Loucy (cell line): ENCODE measurements around the gene TOMT.
"Not testable (repeated sequence)": the region's sequence is repeated elsewhere in the genome, so short reads cannot be mapped to it uniquely, and the experiment has no call there.

ENCODE experiments used
- H2AFZ ChIP-seq: fragments of 200-600 bp; sonication (generic); 2 replicates; pipeline ENCODE4 v1.6.0; 2016; ENCODE audit warnings: antibody characterized with exemption, mild to moderate bottlenecking, low read length, moderate library complexity
- H3F3A ChIP-seq: fragments of 200-600 bp; 2 replicates; pipeline ENCODE4 v1.6.0; 2016; ENCODE audit warnings: antibody characterized with exemption, low read depth, mild to moderate bottlenecking
- H3K27me3 ChIP-seq: fragments of 200-600 bp; sonication (generic); 2 replicates; pipeline ENCODE4 v1.6.1; 2014; ENCODE audit warnings: low read length, mild to moderate bottlenecking; ENCODE audit not compliant: insufficient read depth, poor library complexity, severe bottlenecking
- H3K36me3 ChIP-seq: fragments of 200-600 bp; sonication (generic); 2 replicates; pipeline ENCODE4 v1.6.1; 2016; ENCODE audit warnings: low read length; ENCODE audit not compliant: insufficient read depth
- H3K4me1 ChIP-seq: fragments of 200-600 bp; sonication (generic); 2 replicates; pipeline ENCODE4 v1.5.1; 2014; ENCODE audit warnings: low read length, mild to moderate bottlenecking; ENCODE audit not compliant: insufficient read depth, poor library complexity, severe bottlenecking
- H3K4me2 ChIP-seq: fragments of 200-600 bp; sonication (generic); 2 replicates; pipeline ENCODE4 v1.6.0; 2014; ENCODE audit warnings: antibody characterized with exemption, low read length, low read depth, mild to moderate bottlenecking; ENCODE audit not compliant: poor library complexity, severe bottlenecking
- H3K4me3 ChIP-seq: fragments of 200-600 bp; sonication (generic); 2 replicates; pipeline ENCODE4 v1.5.1; 2014; ENCODE audit warnings: low read length, mild to moderate bottlenecking, mixed read lengths; ENCODE audit not compliant: poor library complexity, severe bottlenecking
- H3K79me2 ChIP-seq: fragments of 200-600 bp; sonication (generic); 2 replicates; pipeline ENCODE4 v1.6.1; 2014; ENCODE audit warnings: low read length; ENCODE audit not compliant: insufficient read depth
- H3K9ac ChIP-seq: fragments of 200-600 bp; sonication (generic); 2 replicates; pipeline ENCODE4 v1.6.0; 2014; ENCODE audit warnings: mild to moderate bottlenecking, low read depth, low read length, moderate library complexity; ENCODE audit not compliant: poor library complexity, severe bottlenecking
- H3K9me2 ChIP-seq: fragments of 200-600 bp; sonication (generic); replicated peaks from 2 replicates; pipeline ENCODE4 v1.6.1; 2016; ENCODE audit warnings: low read depth, low read length, mixed read lengths
- H3K9me3 ChIP-seq: fragments of 200-600 bp; sonication (generic); 2 replicates; pipeline ENCODE4 v1.6.1; 2014; ENCODE audit warnings: mild to moderate bottlenecking, antibody characterized with exemption, low read length, low read depth; ENCODE audit not compliant: insufficient read depth
- H4K20me1 ChIP-seq: fragments of 200-600 bp; sonication (generic); 2 replicates; pipeline ENCODE4 v1.6.0; 2014; ENCODE audit warnings: antibody characterized with exemption, low read length, mild to moderate bottlenecking; ENCODE audit not compliant: insufficient read depth, poor library complexity, severe bottlenecking
- EZH2phosphoT487 ChIP-seq: fragments of 200-600 bp; IDR thresholded peaks from 2 replicates; pipeline ENCODE4 v1.6.1; 2018; ENCODE audit warnings: antibody characterized with exemption, mild to moderate bottlenecking, moderate library complexity, borderline replicate concordance
- TF ChIP-seq, protein P1 (sequence below): fragments of 200-600 bp; sonication (generic); conservative IDR thresholded peaks from 2 replicates; pipeline ENCODE4 v1.5.1; 2014; ENCODE audit warnings: mild to moderate bottlenecking, antibody characterized with exemption, low read length

TOMT gene

DNA sequence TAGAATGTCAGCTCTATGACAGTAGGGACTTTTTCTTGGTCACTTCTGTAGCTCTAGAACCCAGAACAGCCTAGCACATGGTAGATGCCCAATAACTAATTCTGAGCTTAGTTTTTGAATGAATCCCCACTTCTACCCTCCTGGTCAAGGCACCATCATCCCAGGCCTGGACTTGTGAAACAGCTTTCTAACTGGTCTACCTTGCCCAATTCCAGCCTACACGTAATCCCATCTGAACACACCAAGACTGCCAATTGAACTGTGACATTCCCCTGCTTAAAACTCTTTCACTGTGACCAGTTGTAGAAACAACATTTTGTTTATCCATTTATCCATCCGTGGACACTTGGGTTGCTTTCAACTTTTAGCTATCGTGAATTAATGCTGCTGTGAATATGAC lies 23.7 kb downstream of the TOMT start:
- Histone ChIP-seq H3K9me3 (peaks cover 14% of the 10 kb centered on the region; the same call in 1 of the 2 replicates), H2AFZ (no peak overlapping the region), H3K27me3 (no peaks in the 10 kb centered on the region), H3K36me3 (no peaks in the 10 kb centered on the region), H3K4me1 (no peaks in the 10 kb centered on the region), H3F3A (no peaks in the 10 kb centered on the region), H3K9ac (no peak overlapping the region), H4K20me1 (no peaks in the 10 kb centered on the region), H3K4me2 (no peak overlapping the region), H3K79me2 (no peaks in the 10 kb centered on the region), H3K4me3 (no peak overlapping the region), H3K9me2 (no peaks in the 10 kb centered on the region)
- TF ChIP-seq EZH2phosphoT487: no peak
- TF ChIP-seq, protein P1, sequence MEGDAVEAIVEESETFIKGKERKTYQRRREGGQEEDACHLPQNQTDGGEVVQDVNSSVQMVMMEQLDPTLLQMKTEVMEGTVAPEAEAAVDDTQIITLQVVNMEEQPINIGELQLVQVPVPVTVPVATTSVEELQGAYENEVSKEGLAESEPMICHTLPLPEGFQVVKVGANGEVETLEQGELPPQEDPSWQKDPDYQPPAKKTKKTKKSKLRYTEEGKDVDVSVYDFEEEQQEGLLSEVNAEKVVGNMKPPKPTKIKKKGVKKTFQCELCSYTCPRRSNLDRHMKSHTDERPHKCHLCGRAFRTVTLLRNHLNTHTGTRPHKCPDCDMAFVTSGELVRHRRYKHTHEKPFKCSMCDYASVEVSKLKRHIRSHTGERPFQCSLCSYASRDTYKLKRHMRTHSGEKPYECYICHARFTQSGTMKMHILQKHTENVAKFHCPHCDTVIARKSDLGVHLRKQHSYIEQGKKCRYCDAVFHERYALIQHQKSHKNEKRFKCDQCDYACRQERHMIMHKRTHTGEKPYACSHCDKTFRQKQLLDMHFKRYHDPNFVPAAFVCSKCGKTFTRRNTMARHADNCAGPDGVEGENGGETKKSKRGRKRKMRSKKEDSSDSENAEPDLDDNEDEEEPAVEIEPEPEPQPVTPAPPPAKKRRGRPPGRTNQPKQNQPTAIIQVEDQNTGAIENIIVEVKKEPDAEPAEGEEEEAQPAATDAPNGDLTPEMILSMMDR: no peak

GRCh38 chr11:72132646-72133045 lies 26.9 kb downstream of the TOMT start:
- Histone ChIP-seq H3K27me3 (no peaks in the 10 kb centered on the region), H3K4me2 (no peak overlapping the region), H3K9me3 (peaks cover 5% of the 10 kb centered on the region; the same call in 1 of the 2 replicates), H3K9me2 (no peaks in the 10 kb centered on the region), H3K4me1 (no peaks in the 10 kb centered on the region), H3K36me3 (no peaks in the 10 kb centered on the region), H4K20me1 (no peaks in the 10 kb centered on the region), H3K79me2 (no peaks in the 10 kb centered on the region), H3K4me3 (no peak overlapping the region), H2AFZ (no peak overlapping the region), H3F3A (no peaks in the 10 kb centered on the region), H3K9ac (no peak overlapping the region)
- TF ChIP-seq, protein P1: no peak
- no peak for TF ChIP-seq EZH2phosphoT487

DNA sequence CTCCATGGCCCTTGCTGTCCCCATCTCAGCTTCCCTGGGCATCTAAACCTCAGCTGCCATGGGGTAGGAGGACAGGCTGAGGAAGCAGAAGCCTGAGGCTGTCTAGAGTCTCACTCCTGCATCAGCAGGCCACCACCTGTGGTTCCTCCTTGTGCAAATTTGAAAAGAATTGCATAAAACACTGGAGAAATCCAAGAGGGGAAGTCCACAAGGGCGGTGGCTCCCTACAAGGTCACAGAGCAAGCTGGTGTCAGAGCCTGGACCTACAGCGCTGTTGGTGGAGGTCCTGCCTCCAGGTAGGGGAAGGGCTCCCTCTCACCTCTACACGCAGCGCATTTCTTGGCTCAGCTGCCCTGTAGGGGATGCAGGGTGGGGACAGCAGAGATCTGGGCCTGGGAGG lies 29.7 kb downstream of the TOMT start, which contains the start of gene FOLR3:
Gene FOLR3, plus strand, starts transcription at position 253 of the 400 bp plus-strand sequence. CDS start 228 bp downstream, outside the sequence.
- H3K36me3 ChIP-seq, H3F3A ChIP-seq, H3K9ac ChIP-seq, H3K9me2 ChIP-seq, H3K9me3 ChIP-seq, H3K4me1 ChIP-seq, H2AFZ ChIP-seq, H3K79me2 ChIP-seq, H3K4me3 ChIP-seq, H4K20me1 ChIP-seq, H3K27me3 ChIP-seq, H3K4me2 ChIP-seq: not testable (repeated sequence)

- no peaks in the 10 kb centered on the region for H3K79me2 ChIP-seq
- H3K9ac ChIP-seq: no peak overlapping the region
- no peaks in the 10 kb centered on the region for H3K36me3 ChIP-seq
- no peaks in the 10 kb centered on the region for H3K27me3 ChIP-seq
- H3K9me3 ChIP-seq: no peaks in the 10 kb centered on the region
- no peak overlapping the region for H2AFZ ChIP-seq
- TF ChIP-seq EZH2phosphoT487: no peak
- TF ChIP-seq, protein P1: no peak
- no peaks in the 10 kb centered on the region for H3K9me2 ChIP-seq
- H3K4me1 ChIP-seq: no peaks in the 10 kb centered on the region
- no peak overlapping the region for H3K4me3 ChIP-seq
- H3F3A ChIP-seq: no peaks in the 10 kb centered on the region
- no peak overlapping the region for H3K4me2 ChIP-seq
- H4K20me1 ChIP-seq: no peaks in the 10 kb centered on the region
Measured at GRCh38 chr11:72135891-72136683, 30.4 kb downstream of the TOMT start.
